ENCODE data around the gene RXRA. TPM values are rescaled to one million over a fixed set of nuclear protein-coding genes. Genes with fewer than 3 reads are reported as not detected.

Gene RXRA
- total RNA-seq, 1 experiment from 2014 or later, result 31.6 TPM

DNA sequence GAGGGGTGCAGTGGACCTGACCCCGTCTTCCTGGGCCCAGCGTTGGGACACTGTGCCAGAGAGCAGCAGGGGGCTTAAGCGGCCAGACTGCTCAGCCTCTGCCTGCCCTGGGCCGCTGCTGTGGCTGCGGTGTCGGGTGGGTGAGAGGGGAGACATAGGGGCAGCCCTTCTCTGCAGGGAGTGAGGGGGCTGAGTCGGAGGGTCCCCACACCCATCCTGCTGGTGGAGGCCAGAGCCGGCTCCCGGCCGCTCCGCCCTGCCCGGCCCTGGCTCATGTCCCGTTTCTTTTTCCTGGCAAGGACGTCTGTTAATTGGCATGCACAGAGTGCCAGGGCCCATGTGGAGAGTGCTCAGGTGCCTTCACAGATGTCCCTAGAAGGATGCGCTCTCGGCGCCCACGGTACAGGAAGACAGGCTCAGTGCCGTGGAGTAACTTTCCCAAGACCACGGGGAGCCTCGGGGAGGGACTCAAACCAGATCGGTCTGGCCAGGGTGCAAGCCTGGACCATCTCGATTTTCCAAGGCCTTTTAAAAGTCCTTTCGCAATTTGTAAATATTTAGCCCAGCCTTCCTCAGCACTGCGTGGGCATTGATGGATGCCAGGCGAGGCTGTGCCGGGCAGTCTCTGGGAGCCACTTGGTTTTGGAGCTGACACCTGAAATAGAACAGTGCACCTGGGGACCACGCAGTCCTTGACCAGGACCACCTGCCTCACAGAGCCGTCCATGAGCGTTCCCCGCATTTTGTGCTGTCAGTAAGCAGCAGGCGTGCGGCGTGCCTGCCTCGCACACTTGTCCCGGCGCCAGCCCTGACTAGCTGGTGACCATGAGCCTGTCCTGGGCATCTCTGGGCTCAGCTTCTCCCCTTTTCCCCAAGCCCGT is 60.9 kb downstream of the RXRA start:
- in situ Hi-C loops (cut with HindIII; ENCODE audit: low pct_unique_long_range_greater_than_20kb, low sequenced_read_pairs) (no loop called here), intact Hi-C loops (cut with micrococcal nuclease; ENCODE audit: unreplicated experiment) (no loop called here)
- peaks cover 3% of the 10 kb centered on the region for H3K4me1 ChIP-seq (ENCODE audit: control insufficient read depth, insufficient read depth, low read length)
- no peak overlapping the region for H3K4me3 ChIP-seq (ENCODE audit: low read depth in 2 of 2, low read length in 2 of 2)
- ChIA-PET CTCF (no interaction called here), POLR2A (no interaction called here)
- TF ChIP-seq TCF7L2 (IDR thresholded peaks at IDR 0.05; ENCODE audit: low read depth, low read length) (no peak), POLR2AphosphoS5 (IDR thresholded peaks at IDR 0.05; ENCODE audit: low read depth, low read length) (no peak), SIN3A (IDR thresholded peaks at IDR 0.05; ENCODE audit: borderline replicate concordance, insufficient read depth, low read depth, low read length) (no peak)
- TF ChIP-seq, protein P1, sequence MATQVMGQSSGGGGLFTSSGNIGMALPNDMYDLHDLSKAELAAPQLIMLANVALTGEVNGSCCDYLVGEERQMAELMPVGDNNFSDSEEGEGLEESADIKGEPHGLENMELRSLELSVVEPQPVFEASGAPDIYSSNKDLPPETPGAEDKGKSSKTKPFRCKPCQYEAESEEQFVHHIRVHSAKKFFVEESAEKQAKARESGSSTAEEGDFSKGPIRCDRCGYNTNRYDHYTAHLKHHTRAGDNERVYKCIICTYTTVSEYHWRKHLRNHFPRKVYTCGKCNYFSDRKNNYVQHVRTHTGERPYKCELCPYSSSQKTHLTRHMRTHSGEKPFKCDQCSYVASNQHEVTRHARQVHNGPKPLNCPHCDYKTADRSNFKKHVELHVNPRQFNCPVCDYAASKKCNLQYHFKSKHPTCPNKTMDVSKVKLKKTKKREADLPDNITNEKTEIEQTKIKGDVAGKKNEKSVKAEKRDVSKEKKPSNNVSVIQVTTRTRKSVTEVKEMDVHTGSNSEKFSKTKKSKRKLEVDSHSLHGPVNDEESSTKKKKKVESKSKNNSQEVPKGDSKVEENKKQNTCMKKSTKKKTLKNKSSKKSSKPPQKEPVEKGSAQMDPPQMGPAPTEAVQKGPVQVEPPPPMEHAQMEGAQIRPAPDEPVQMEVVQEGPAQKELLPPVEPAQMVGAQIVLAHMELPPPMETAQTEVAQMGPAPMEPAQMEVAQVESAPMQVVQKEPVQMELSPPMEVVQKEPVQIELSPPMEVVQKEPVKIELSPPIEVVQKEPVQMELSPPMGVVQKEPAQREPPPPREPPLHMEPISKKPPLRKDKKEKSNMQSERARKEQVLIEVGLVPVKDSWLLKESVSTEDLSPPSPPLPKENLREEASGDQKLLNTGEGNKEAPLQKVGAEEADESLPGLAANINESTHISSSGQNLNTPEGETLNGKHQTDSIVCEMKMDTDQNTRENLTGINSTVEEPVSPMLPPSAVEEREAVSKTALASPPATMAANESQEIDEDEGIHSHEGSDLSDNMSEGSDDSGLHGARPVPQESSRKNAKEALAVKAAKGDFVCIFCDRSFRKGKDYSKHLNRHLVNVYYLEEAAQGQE (IDR thresholded peaks at IDR 0.05; ENCODE audit: insufficient read depth in 1 of 2, low read depth in 2 of 2, low read length in 1 of 2), result no peak
- TF ChIP-seq, protein P2, sequence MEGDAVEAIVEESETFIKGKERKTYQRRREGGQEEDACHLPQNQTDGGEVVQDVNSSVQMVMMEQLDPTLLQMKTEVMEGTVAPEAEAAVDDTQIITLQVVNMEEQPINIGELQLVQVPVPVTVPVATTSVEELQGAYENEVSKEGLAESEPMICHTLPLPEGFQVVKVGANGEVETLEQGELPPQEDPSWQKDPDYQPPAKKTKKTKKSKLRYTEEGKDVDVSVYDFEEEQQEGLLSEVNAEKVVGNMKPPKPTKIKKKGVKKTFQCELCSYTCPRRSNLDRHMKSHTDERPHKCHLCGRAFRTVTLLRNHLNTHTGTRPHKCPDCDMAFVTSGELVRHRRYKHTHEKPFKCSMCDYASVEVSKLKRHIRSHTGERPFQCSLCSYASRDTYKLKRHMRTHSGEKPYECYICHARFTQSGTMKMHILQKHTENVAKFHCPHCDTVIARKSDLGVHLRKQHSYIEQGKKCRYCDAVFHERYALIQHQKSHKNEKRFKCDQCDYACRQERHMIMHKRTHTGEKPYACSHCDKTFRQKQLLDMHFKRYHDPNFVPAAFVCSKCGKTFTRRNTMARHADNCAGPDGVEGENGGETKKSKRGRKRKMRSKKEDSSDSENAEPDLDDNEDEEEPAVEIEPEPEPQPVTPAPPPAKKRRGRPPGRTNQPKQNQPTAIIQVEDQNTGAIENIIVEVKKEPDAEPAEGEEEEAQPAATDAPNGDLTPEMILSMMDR (IDR thresholded peaks at IDR 0.05), result no peak
- no peaks in the 10 kb centered on the region for H3K27me3 ChIP-seq (ENCODE audit: control insufficient read depth, insufficient read depth, low read length)
- DNase-seq (ENCODE audit: low read depth, low spot score) (no peak), ATAC-seq (no peak)
- no TSS peak for BruUV-seq (replicated peaks)
- no peaks in the 10 kb centered on the region for H3K9me3 ChIP-seq (ENCODE audit: control insufficient read depth, insufficient read depth, low read depth, low read length)
- no peaks in the 10 kb centered on the region for H3K36me3 ChIP-seq (ENCODE audit: control insufficient read depth, insufficient read depth, low read length)
- H3K27ac ChIP-seq (ENCODE audit: low read length), result no peak overlapping the region

DNA sequence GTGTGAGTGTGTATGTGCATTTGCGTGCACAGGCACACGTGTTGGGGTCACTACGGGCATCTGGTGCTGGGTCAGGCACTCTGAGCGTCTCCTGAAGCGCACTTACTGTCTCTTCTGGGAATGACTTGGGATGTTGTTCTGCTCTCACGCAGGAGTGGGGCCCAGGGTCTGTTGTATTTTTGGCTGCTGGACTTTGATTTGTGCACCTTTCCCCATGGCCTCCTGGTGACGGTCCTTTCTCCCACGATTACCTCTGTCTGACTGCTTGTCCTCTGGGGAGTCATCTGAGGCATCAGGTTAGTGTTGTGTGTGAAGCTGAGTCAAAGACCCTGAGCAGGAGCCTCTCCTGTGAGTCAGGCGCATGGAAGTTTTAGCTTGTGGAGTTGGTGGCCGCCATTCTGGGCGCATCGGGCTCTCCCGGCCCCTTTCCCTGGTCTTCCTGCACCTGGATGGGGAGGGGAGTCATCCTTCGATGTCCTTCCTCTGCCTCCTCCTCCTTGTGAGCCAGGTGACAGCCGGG is 62.1 kb downstream of the RXRA start:
- no TSS peak for BruUV-seq (replicated peaks)
- Histone ChIP-seq H3K27me3 (ENCODE audit: control insufficient read depth, insufficient read depth, low read length) (no peaks in the 10 kb centered on the region), H3K27ac (ENCODE audit: low read length) (no peak overlapping the region), H3K36me3 (ENCODE audit: control insufficient read depth, insufficient read depth, low read length) (no peaks in the 10 kb centered on the region), H3K9me3 (ENCODE audit: control insufficient read depth, insufficient read depth, low read depth, low read length) (no peaks in the 10 kb centered on the region), H3K4me3 (ENCODE audit: low read depth in 2 of 2, low read length in 2 of 2) (no peak overlapping the region), H3K4me1 (ENCODE audit: control insufficient read depth, insufficient read depth, low read length) (no peaks in the 10 kb centered on the region; the same call in 1 of the 2 replicates)
- intact Hi-C loops (cut with micrococcal nuclease; ENCODE audit: unreplicated experiment), result no loop called here
- TF ChIP-seq TCF7L2 (IDR thresholded peaks at IDR 0.05; ENCODE audit: low read depth, low read length) (no peak), SIN3A (IDR thresholded peaks at IDR 0.05; ENCODE audit: borderline replicate concordance, insufficient read depth, low read depth, low read length) (no peak), POLR2AphosphoS5 (IDR thresholded peaks at IDR 0.05; ENCODE audit: low read depth, low read length) (no peak)
- TF ChIP-seq, protein P1 (IDR thresholded peaks at IDR 0.05; ENCODE audit: insufficient read depth in 1 of 2, low read depth in 2 of 2, low read length in 1 of 2), result no peak
- TF ChIP-seq, protein P2 (IDR thresholded peaks at IDR 0.05), result no peak
- ChIA-PET POLR2A (no interaction called here), CTCF (no interaction called here)
- no peak for DNase-seq (ENCODE audit: low read depth, low spot score)
- in situ Hi-C loops (cut with HindIII; ENCODE audit: low pct_unique_long_range_greater_than_20kb, low sequenced_read_pairs), result no loop called here
- no peak for ATAC-seq

Data from Panc1 (cell line).